DOHH2 (cell line): Measurements from ENCODE around the gene MORN3.

Experiments used
- CTCF ChIP-seq: fragments of 200-600 bp; sonication (generic); IDR thresholded peaks from one replicate; pipeline ENCODE4 v1.5.1; 2014; ENCODE audit warnings: antibody characterized with exemption, mild to moderate bottlenecking, low read depth, low read length; ENCODE audit not compliant: poor library complexity, severe bottlenecking
- EZH2phosphoT487 ChIP-seq: fragments of 200-600 bp; sonication (generic); IDR thresholded peaks from 2 replicates; pipeline ENCODE4 v1.6.1; 2017; ENCODE audit warnings: borderline replicate concordance, mild to moderate bottlenecking, antibody characterized with exemption, low read length, moderate library complexity, mixed read lengths

DNA sequence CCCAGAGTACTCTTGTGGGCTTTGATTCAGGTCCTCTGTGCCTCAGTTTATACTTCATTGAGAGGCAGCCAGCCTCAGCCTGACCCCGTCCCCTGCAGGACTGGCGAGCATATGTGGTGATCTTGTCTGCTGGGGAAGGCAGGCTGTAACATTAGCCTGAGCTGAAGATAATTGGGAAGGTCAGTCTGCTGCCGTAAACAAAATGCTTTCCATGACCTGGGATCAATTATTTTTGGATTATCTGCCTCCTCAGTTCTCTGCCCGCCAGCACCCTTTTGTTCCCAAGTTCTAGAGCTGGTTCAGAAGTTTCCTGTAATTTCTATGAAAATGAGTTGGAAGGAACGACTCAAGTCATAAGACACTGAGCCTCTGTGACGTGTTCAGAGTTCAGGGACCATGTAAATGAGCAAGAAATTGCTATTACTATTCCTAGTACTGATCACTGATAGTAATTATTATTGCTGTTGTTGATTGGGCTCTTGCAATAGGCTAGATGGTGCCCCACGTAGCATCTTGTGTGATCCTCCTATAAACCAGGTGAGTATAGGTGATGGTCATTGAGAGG is 38.6 kb downstream of the MORN3 start:
- no peak for TF ChIP-seq CTCF
- no peak for TF ChIP-seq EZH2phosphoT487
